HepG2 (cell line): ENCODE results near the gene RAB5B. TPM values are rescaled to one million over a fixed set of nuclear protein-coding genes. Genes with fewer than 3 reads are reported as not detected.
A peak's percentile ranks its signal among the peaks of the same experiment; 100 is the strongest.

Experiments
- ARNT ChIP-seq: fragments of 450-650 bp; IDR thresholded peaks from 2 replicates; pipeline ENCODE4 v1.6.1; 2017
- BRCA1 ChIP-seq: sonication (generic); formaldehyde crosslinking; IDR thresholded peaks from 2 replicates; pipeline ENCODE4 v1.4.0; 2020; ENCODE audit warnings: missing genetic modification reagents
- FOXA3 ChIP-seq: IDR thresholded peaks from 2 replicates; pipeline ENCODE4 v1.6.1; 2016; ENCODE audit warnings: missing genetic modification reagents, missing compliant biosample characterization
- GMEB1 ChIP-seq: sonication (generic); formaldehyde crosslinking; IDR thresholded peaks from 2 replicates; pipeline ENCODE4 v1.5.1; 2020; ENCODE audit warnings: missing genetic modification reagents, mild to moderate bottlenecking, borderline replicate concordance
- HDAC6 ChIP-seq: fragments of 200-600 bp; sonication (generic); IDR thresholded peaks from 2 replicates; pipeline ENCODE4 v1.7.0; 2017; ENCODE audit warnings: mild to moderate bottlenecking, antibody characterized with exemption, low read length, low read depth
- KAT8 ChIP-seq: IDR thresholded peaks from 2 replicates; pipeline ENCODE4 v1.6.1; 2016; ENCODE audit warnings: missing genetic modification reagents, missing compliant biosample characterization
- MEF2D ChIP-seq: sonication (generic); formaldehyde crosslinking; IDR thresholded peaks from 2 replicates; pipeline ENCODE4 v1.5.1; 2020; ENCODE audit warnings: mild to moderate bottlenecking, missing genetic modification reagents
- MLX ChIP-seq: IDR thresholded peaks from 2 replicates; pipeline ENCODE4 v1.6.1; 2016
- MTA3 ChIP-seq: sonication (generic); formaldehyde crosslinking; IDR thresholded peaks from 2 replicates; pipeline ENCODE4 v1.4.0; 2020; ENCODE audit warnings: missing genetic modification reagents
- PATZ1 ChIP-seq: sonication (generic); formaldehyde crosslinking; IDR thresholded peaks from 2 replicates; pipeline ENCODE4 v1.4.0; 2020; ENCODE audit warnings: missing genetic modification reagents
- SALL2 ChIP-seq: sonication (generic); formaldehyde crosslinking; IDR thresholded peaks from 2 replicates; pipeline ENCODE4 v1.8.1; 2023; ENCODE audit warnings: mild to moderate bottlenecking, missing genetic modification reagents, inconsistent platforms
- SRY ChIP-seq: sonication (generic); formaldehyde crosslinking; IDR thresholded peaks from 2 replicates; pipeline ENCODE4 v1.8.0; 2022; ENCODE audit warnings: mild to moderate bottlenecking, missing genetic modification reagents
- TGIF2 ChIP-seq: IDR thresholded peaks from 2 replicates; pipeline ENCODE4 v1.6.1; 2016; ENCODE audit warnings: control low read depth, missing compliant biosample characterization
- TSC22D2 ChIP-seq: sonication (generic); formaldehyde crosslinking; IDR thresholded peaks from 2 replicates; pipeline ENCODE4 v1.5.1; 2020; ENCODE audit warnings: missing genetic modification reagents, mild to moderate bottlenecking, borderline replicate concordance
- ZBTB25 ChIP-seq: IDR thresholded peaks from 2 replicates; pipeline ENCODE4 v1.6.1; 2018; ENCODE audit warnings: missing genetic modification reagents
- ZMYM2 ChIP-seq: sonication (generic); formaldehyde crosslinking; IDR thresholded peaks from 2 replicates; pipeline ENCODE4 v1.8.0; 2022; ENCODE audit warnings: mild to moderate bottlenecking, missing genetic modification reagents
- ZNF143 ChIP-seq: sonication (generic); formaldehyde crosslinking; IDR thresholded peaks from 2 replicates; pipeline ENCODE4 v1.4.0; 2020; ENCODE audit warnings: missing genetic modification reagents
- ZNF232 ChIP-seq: sonication (generic); formaldehyde crosslinking; IDR thresholded peaks from 2 replicates; pipeline ENCODE4 v1.4.0; 2020; ENCODE audit warnings: missing genetic modification reagents, borderline replicate concordance
- ZNF550 ChIP-seq: sonication (generic); formaldehyde crosslinking; IDR thresholded peaks from 2 replicates; pipeline ENCODE4 v1.4.0; 2020; ENCODE audit warnings: mild to moderate bottlenecking, missing genetic modification reagents, borderline replicate concordance
- ZNF609 ChIP-seq: sonication (generic); formaldehyde crosslinking; IDR thresholded peaks from 2 replicates; pipeline ENCODE4 v1.4.0; 2020; ENCODE audit warnings: mild to moderate bottlenecking, missing genetic modification reagents, borderline replicate concordance
- ZNF670 ChIP-seq: sonication (generic); formaldehyde crosslinking; IDR thresholded peaks from 2 replicates; pipeline ENCODE4 v1.8.0; 2022; ENCODE audit warnings: mild to moderate bottlenecking, missing genetic modification reagents, borderline replicate concordance
- polyA plus RNA-seq, 8 experiments: library from polyadenylated mRNA; depleted of rRNA in 3 of 8; stranded (reverse) in 7 of 8; unstranded in 1 of 8; fragments of >200 nt; fragmentation: Illumina TruSeq in 4 of 8; extraction: Trizol in 4 of 8; gene quantifications; 2 replicates each; pipeline versions ENCODE4 v1.2.1 to v1.2.3, GENCODE V29; 2011 to 2016; ENCODE audit warnings: low read depth in 4 of 8, missing spikeins in 1 of 8, mixed read lengths in 1 of 8; ENCODE audit not compliant: insufficient read depth in 1 of 8
- total RNA-seq, 5 experiments: library from RNA; depleted of rRNA; stranded (reverse); fragments of >200 nt; fragmentation: Illumina TruSeq; extraction: Trizol; gene quantifications; 2 replicates each; pipeline ENCODE4 v1.2.3, GENCODE V29; 2016; ENCODE audit warnings: low read depth in 1 of 5

The RAB5B gene
- total and polyA plus RNA-seq, 2 of the 13 experiments (the other 11 are each of a cell fraction or from before 2014, with no cell fraction given): 26.0 to 68.3 TPM

- peak; percentile 16; the same call in 1 of the 2 replicates for TF ChIP-seq GMEB1 (CRISPR knock-in tag)
- no peak for TF ChIP-seq MLX
- TF ChIP-seq ZNF143 (CRISPR knock-in tag): no peak
- TF ChIP-seq ARNT: no peak
- no peak for TF ChIP-seq TGIF2 (CRISPR knock-in tag)
- no peak for TF ChIP-seq HDAC6
- no peak for TF ChIP-seq SRY (CRISPR knock-in tag)
- TF ChIP-seq TSC22D2: no peak
- TF ChIP-seq BRCA1 (CRISPR knock-in tag): no peak
- no peak for TF ChIP-seq MTA3 (CRISPR knock-in tag)
- TF ChIP-seq ZNF232 (CRISPR knock-in tag): no peak
- TF ChIP-seq ZMYM2 (CRISPR knock-in tag): peak; percentile 63; the same call in 1 of the 2 replicates
- 0 out of 2 replicates have a peak, but pooled peaks have one; percentile 43 for TF ChIP-seq MEF2D (CRISPR knock-in tag)
- peak; percentile 55; the same call in 1 of the 2 replicates for TF ChIP-seq ZNF609 (CRISPR knock-in tag)
- peak; percentile 48 for TF ChIP-seq PATZ1 (CRISPR knock-in tag)
- TF ChIP-seq FOXA3: peak; percentile 76
- TF ChIP-seq SALL2 (CRISPR knock-in tag): no peak
- TF ChIP-seq ZNF670 (CRISPR knock-in tag): no peak
- TF ChIP-seq ZBTB25 (CRISPR knock-in tag): peak; percentile 66; the same call in 1 of the 2 replicates
- TF ChIP-seq ZNF550 (CRISPR knock-in tag): no peak
- no peak; the same call in 1 of the 2 replicates for TF ChIP-seq KAT8 (CRISPR knock-in tag)
These were observed 36.3 kb downstream of the RAB5B start (continued) for GRCh38 chr12:56010111-56010570.
